ENCODE measurements around the gene ARHGEF10L. TPM values are rescaled to one million over a fixed set of nuclear protein-coding genes. Genes with fewer than 3 reads are reported as not detected.

ARHGEF10L gene
- total and polyA plus RNA-seq, 3 experiments from 2014 or later = 0.24 to 0.26 TPM; not detected in 1

GRCh38 chr1:17676387-17677060, 137.0 kb downstream of the ARHGEF10L start:
- Histone ChIP-seq H3K9me3 (ENCODE audit: low read length) (no peaks in the 10 kb centered on the region), H3K4me3 (ENCODE audit: low read length) (no peak overlapping the region), H3K27ac (ENCODE audit: low read depth, low read length) (no peak overlapping the region), H3K27me3 (ENCODE audit: insufficient read depth, low read length, poor library complexity, severe bottlenecking) (no peaks in the 10 kb centered on the region), H3K4me1 (ENCODE audit: insufficient read depth, low read length) (no peaks in the 10 kb centered on the region), H3K36me3 (ENCODE audit: insufficient read depth, low read length) (no peaks in the 10 kb centered on the region)
- Mint-ChIP-seq H3K9me3 (no peaks in the 10 kb centered on the region), H3K4me3 (no peak overlapping the region), H3K4me1 (no peaks in the 10 kb centered on the region), H3K27me3 (peaks cover 0 to 5% of the 10 kb centered on the region in 2 donors), H3K36me3 (no peaks in the 10 kb centered on the region), H3K27ac (no peak overlapping the region)
- CTCF ChIA-PET = no interaction called here
- POLR2A ChIA-PET = interaction anchor here (0.5 kb wide), 1 partner anchor 482 kb away, joined by 3 read pairs; no protein-coding TSS in a partner anchor
- DNase-seq = no peak

- Histone ChIP-seq H3K27me3 (ENCODE audit: insufficient read depth, low read length, poor library complexity, severe bottlenecking) (no peaks in the 10 kb centered on the region), H3K36me3 (ENCODE audit: insufficient read depth, low read length) (no peaks in the 10 kb centered on the region), H3K9me3 (ENCODE audit: low read length) (no peaks in the 10 kb centered on the region), H3K4me3 (ENCODE audit: low read length) (no peak overlapping the region), H3K27ac (ENCODE audit: low read depth, low read length) (no peak overlapping the region), H3K4me1 (ENCODE audit: insufficient read depth, low read length) (no peaks in the 10 kb centered on the region)
- Mint-ChIP-seq H3K4me1 (no peaks in the 10 kb centered on the region), H3K27ac (no peak overlapping the region), H3K27me3 (peaks cover 0 to 7% of the 10 kb centered on the region in 2 donors), H3K4me3 (no peak overlapping the region), H3K36me3 (no peaks in the 10 kb centered on the region), H3K9me3 (no peaks in the 10 kb centered on the region)
- CTCF ChIA-PET = no interaction called here
- POLR2A ChIA-PET = no interaction called here
- no peak for DNase-seq
These were observed 138.5 kb downstream of the ARHGEF10L start for GRCh38 chr1:17678011-17678410.

GRCh38 chr1:17679856-17680255, 140.4 kb downstream of the ARHGEF10L start:
- CTCF ChIA-PET = no interaction called here
- H3K4me1 Mint-ChIP-seq = no peaks in the 10 kb centered on the region

GRCh38 chr1:17680308-17680707, 140.8 kb downstream of the ARHGEF10L start:
- no peaks in the 10 kb centered on the region for H3K4me1 ChIP-seq (ENCODE audit: insufficient read depth, low read length)
- no peaks in the 10 kb centered on the region for H3K9me3 Mint-ChIP-seq
- no peak overlapping the region for H3K27ac ChIP-seq (ENCODE audit: low read depth, low read length)
- no peaks in the 10 kb centered on the region for H3K36me3 ChIP-seq (ENCODE audit: insufficient read depth, low read length)
- POLR2A ChIA-PET = no interaction called here
- H3K27me3 Mint-ChIP-seq = peaks cover 6 to 9% of the 10 kb centered on the region in 2 donors
- no peak for DNase-seq
- H3K27me3 ChIP-seq (ENCODE audit: insufficient read depth, low read length, poor library complexity, severe bottlenecking) = no peaks in the 10 kb centered on the region
- H3K36me3 Mint-ChIP-seq = peaks cover 0 to 1% (median 0%) of the 10 kb centered on the region in 3 donors
- H3K27ac Mint-ChIP-seq = peak overlapping the region in 1 of 8 donors; percentile 67
- no peaks in the 10 kb centered on the region for H3K9me3 ChIP-seq (ENCODE audit: low read length)
- no peaks in the 10 kb centered on the region for H3K4me1 Mint-ChIP-seq
- CTCF ChIA-PET = no interaction called here
- H3K4me3 ChIP-seq (ENCODE audit: low read length) = no peak overlapping the region
- no peak overlapping the region for H3K4me3 Mint-ChIP-seq

More at GRCh38 chr1:17679856-17680255, 140.4 kb downstream of the ARHGEF10L start:
- Mint-ChIP-seq H3K4me3 (no peak overlapping the region), H3K27ac (peak overlapping the region in 1 of 8 donors; percentile 67), H3K36me3 (no peaks in the 10 kb centered on the region), H3K27me3 (peaks cover 4 to 5% of the 10 kb centered on the region in 2 donors), H3K9me3 (no peaks in the 10 kb centered on the region)
- Histone ChIP-seq H3K27me3 (ENCODE audit: insufficient read depth, low read length, poor library complexity, severe bottlenecking) (no peaks in the 10 kb centered on the region), H3K36me3 (ENCODE audit: insufficient read depth, low read length) (no peaks in the 10 kb centered on the region), H3K4me3 (ENCODE audit: low read length) (no peak overlapping the region), H3K27ac (ENCODE audit: low read depth, low read length) (no peak overlapping the region), H3K9me3 (ENCODE audit: low read length) (no peaks in the 10 kb centered on the region), H3K4me1 (ENCODE audit: insufficient read depth, low read length) (no peaks in the 10 kb centered on the region)
- DNase-seq = no peak
- POLR2A ChIA-PET = no interaction called here

- Mint-ChIP-seq H3K4me1 (no peaks in the 10 kb centered on the region), H3K27me3 (peaks cover 9 to 19% of the 10 kb centered on the region in 2 donors), H3K27ac (no peak overlapping the region), H3K9me3 (no peaks in the 10 kb centered on the region), H3K4me3 (no peak overlapping the region), H3K36me3 (peaks cover 0 to 1% (median 0%) of the 10 kb centered on the region in 3 donors)
- Histone ChIP-seq H3K27ac (ENCODE audit: low read depth, low read length) (no peak overlapping the region), H3K36me3 (ENCODE audit: insufficient read depth, low read length) (no peaks in the 10 kb centered on the region), H3K4me3 (ENCODE audit: low read length) (no peak overlapping the region), H3K9me3 (ENCODE audit: low read length) (no peaks in the 10 kb centered on the region), H3K4me1 (ENCODE audit: insufficient read depth, low read length) (no peaks in the 10 kb centered on the region), H3K27me3 (ENCODE audit: insufficient read depth, low read length, poor library complexity, severe bottlenecking) (no peaks in the 10 kb centered on the region)
- ChIA-PET CTCF (no interaction called here), POLR2A (no interaction called here)
- DNase-seq = no peak
These were observed 142.9 kb downstream of the ARHGEF10L start for GRCh38 chr1:17682400-17682799.

GRCh38 chr1:17683598-17683997, 144.1 kb downstream of the ARHGEF10L start:
- Histone ChIP-seq H3K27ac (ENCODE audit: low read depth, low read length) (no peak overlapping the region), H3K27me3 (ENCODE audit: insufficient read depth, low read length, poor library complexity, severe bottlenecking) (no peaks in the 10 kb centered on the region), H3K36me3 (ENCODE audit: insufficient read depth, low read length) (no peaks in the 10 kb centered on the region), H3K4me1 (ENCODE audit: insufficient read depth, low read length) (no peaks in the 10 kb centered on the region), H3K4me3 (ENCODE audit: low read length) (no peak overlapping the region), H3K9me3 (ENCODE audit: low read length) (no peaks in the 10 kb centered on the region)
- peaks cover 9 to 19% of the 10 kb centered on the region in 2 donors for H3K27me3 Mint-ChIP-seq
- no peaks in the 10 kb centered on the region for H3K4me1 Mint-ChIP-seq
- ChIA-PET POLR2A (no interaction called here), CTCF (no interaction called here)
- DNase-seq = no peak
- H3K9me3 Mint-ChIP-seq = no peaks in the 10 kb centered on the region
- H3K4me3 Mint-ChIP-seq = no peak overlapping the region
- H3K27ac Mint-ChIP-seq = no peak overlapping the region
- peaks cover 0 to 1% (median 0%) of the 10 kb centered on the region in 3 donors for H3K36me3 Mint-ChIP-seq

GRCh38 chr1:17684810-17685209, 145.3 kb downstream of the ARHGEF10L start:
- no peak for DNase-seq
- Mint-ChIP-seq H3K36me3 (peaks cover 0 to 1% (median 0%) of the 10 kb centered on the region in 3 donors), H3K4me1 (peaks cover 0 to 2% (median 0%) of the 10 kb centered on the region in 3 donors), H3K27ac (peak overlapping the region in 1 of 8 donors; percentile 74), H3K27me3 (peaks cover 9 to 19% of the 10 kb centered on the region in 2 donors), H3K4me3 (no peak overlapping the region), H3K9me3 (no peaks in the 10 kb centered on the region)
- Histone ChIP-seq H3K4me1 (ENCODE audit: insufficient read depth, low read length) (no peaks in the 10 kb centered on the region), H3K27me3 (ENCODE audit: insufficient read depth, low read length, poor library complexity, severe bottlenecking) (no peaks in the 10 kb centered on the region), H3K9me3 (ENCODE audit: low read length) (no peaks in the 10 kb centered on the region), H3K27ac (ENCODE audit: low read depth, low read length) (no peak overlapping the region), H3K36me3 (ENCODE audit: insufficient read depth, low read length) (no peaks in the 10 kb centered on the region), H3K4me3 (ENCODE audit: low read length) (no peak overlapping the region)
- POLR2A ChIA-PET = no interaction called here
- CTCF ChIA-PET = no interaction called here

GRCh38 chr1:17686258-17686657, 146.8 kb downstream of the ARHGEF10L start:
- Histone ChIP-seq H3K4me1 (ENCODE audit: insufficient read depth, low read length) (no peaks in the 10 kb centered on the region), H3K27ac (ENCODE audit: low read depth, low read length) (no peak overlapping the region), H3K9me3 (ENCODE audit: low read length) (no peaks in the 10 kb centered on the region), H3K4me3 (ENCODE audit: low read length) (no peak overlapping the region), H3K36me3 (ENCODE audit: insufficient read depth, low read length) (no peaks in the 10 kb centered on the region), H3K27me3 (ENCODE audit: insufficient read depth, low read length, poor library complexity, severe bottlenecking) (no peaks in the 10 kb centered on the region)
- Mint-ChIP-seq H3K9me3 (no peaks in the 10 kb centered on the region), H3K4me3 (no peak overlapping the region), H3K27me3 (peaks cover 13 to 19% of the 10 kb centered on the region in 2 donors), H3K36me3 (peaks cover 0 to 1% (median 0%) of the 10 kb centered on the region in 3 donors), H3K4me1 (peaks cover 0 to 3% (median 0%) of the 10 kb centered on the region in 3 donors), H3K27ac (no peak overlapping the region)
- ChIA-PET CTCF (no interaction called here), POLR2A (no interaction called here)
- DNase-seq = no peak
